HL-60 (cell line): Measurements from ENCODE around the gene ARFGEF3.
"Not testable (repeated sequence)": the region's sequence is repeated elsewhere in the genome, so short reads cannot be mapped to it uniquely, and the experiment has no call there.

Experiments used
- DNase-seq, 2 experiments: peaks; one replicate each; pipeline ENCODE4 v3.0.0-alpha.2; 2010 to 2020; ENCODE audit warnings: low read depth in 1 of 2, low spot score in 1 of 2
- H3K27ac ChIP-seq: fragments of 250-450 bp; sonication (Bioruptor Pico); replicated peaks from 2 replicates; pipeline ENCODE4 v1.5.1; 2020; ENCODE audit warnings: mild to moderate bottlenecking, moderate library complexity
- H3K27me3 ChIP-seq: fragments of 250-450 bp; sonication (Bioruptor Pico); 2 replicates; pipeline ENCODE4 v1.5.1; 2021; ENCODE audit warnings: mild to moderate bottlenecking, moderate library complexity; ENCODE audit not compliant: insufficient read depth, poor library complexity, severe bottlenecking
- H3K4me3 ChIP-seq: replicated peaks from 2 replicates; pipeline ENCODE4 v1.5.1; 2011; ENCODE audit warnings: mild to moderate bottlenecking, control low read depth, low read length; ENCODE audit not compliant: insufficient read depth
- CTCF ChIP-seq: IDR thresholded peaks from one replicate; pipeline ENCODE4 v1.5.1; 2011; ENCODE audit warnings: low read length, control low read depth, inconsistent platforms; ENCODE audit not compliant: insufficient read depth
- GABPA ChIP-seq: IDR thresholded peaks from 2 replicates; pipeline ENCODE4 v1.6.1; 2012; ENCODE audit warnings: low read depth
- POLR2AphosphoS5 ChIP-seq: IDR thresholded peaks from 2 replicates; pipeline ENCODE4 v1.6.1; 2012; ENCODE audit warnings: low read depth
- REST ChIP-seq: IDR thresholded peaks from 2 replicates; pipeline ENCODE4 v1.6.1; 2012; ENCODE audit warnings: low read depth; ENCODE audit not compliant: insufficient replicate concordance
- SPI1 ChIP-seq: IDR thresholded peaks from 2 replicates; pipeline ENCODE4 v1.6.1; 2012; ENCODE audit warnings: low read depth, mild to moderate bottlenecking, borderline replicate concordance

The ARFGEF3 gene

GRCh38 chr6:138115877-138116660 is 45.7 kb upstream of the ARFGEF3 start:
- H3K27me3 ChIP-seq: peaks cover under 1% of the 10 kb centered on the region
- H3K27ac ChIP-seq: no peak overlapping the region
- TF ChIP-seq SPI1 (no peak), CTCF (peak; percentile 32)
- no peak overlapping the region for H3K4me3 ChIP-seq
- peak; percentile 25 to 56 for DNase-seq

GRCh38 chr6:138116661-138116999 is 45.1 kb upstream of the ARFGEF3 start:
- no peak for DNase-seq
- Histone ChIP-seq H3K27ac (no peak overlapping the region), H3K4me3 (no peak overlapping the region), H3K27me3 (no peaks in the 10 kb centered on the region)
- TF ChIP-seq REST (no peak), SPI1 (no peak), GABPA (no peak), POLR2AphosphoS5 (no peak), CTCF (no peak)

- Histone ChIP-seq H3K27ac (no peak overlapping the region), H3K27me3 (no peaks in the 10 kb centered on the region), H3K4me3 (no peak overlapping the region)
- TF ChIP-seq CTCF: no peak
- TF ChIP-seq SPI1: no peak
- TF ChIP-seq GABPA: no peak
- no peak for TF ChIP-seq REST
- TF ChIP-seq POLR2AphosphoS5: no peak
- no peak for DNase-seq
These were observed 44.3 kb upstream of the ARFGEF3 start for GRCh38 chr6:138117376-138117914.

GRCh38 chr6:138119229-138119628 is 42.5 kb upstream of the ARFGEF3 start:
- H3K4me3 ChIP-seq, H3K27ac ChIP-seq, H3K27me3 ChIP-seq, DNase-seq: not testable (repeated sequence)
